CD4-positive, CD25-positive, alpha-beta regulatory T cell (primary cell): Measurements from ENCODE around the gene RAP1GDS1. TPM values are rescaled to one million over a fixed set of nuclear protein-coding genes. Genes with fewer than 3 reads are reported as not detected.

Source experiments
- ATAC-seq, 2 donors: fragments of 150-1000 bp; cut with Tn5 transposase; one replicate each; pipeline ENCODE4 v1.10.0; 2021; ENCODE audit warnings: low read depth in 2 of 2, moderate number of reproducible peaks in 2 of 2, moderate library complexity in 1 of 2
- DNase-seq, 3 donors: peaks; one replicate each; pipeline versions ENCODE4 v3.0.0 to v3.0.0-alpha.2; 2012 to 2022; ENCODE audit warnings: mixed read lengths in 1 of 3
- H3K27ac ChIP-seq: one replicate; pipeline ENCODE4 v1.7.0; 2013; ENCODE audit warnings: mild to moderate bottlenecking, low read length; ENCODE audit not compliant: insufficient read depth, poor library complexity, severe bottlenecking
- H3K27me3 ChIP-seq: one replicate; pipeline ENCODE4 v1.7.0; 2013; ENCODE audit warnings: low read length; ENCODE audit not compliant: control insufficient read depth, insufficient read depth
- H3K36me3 ChIP-seq: one replicate; pipeline ENCODE4 v1.7.0; 2013; ENCODE audit warnings: mild to moderate bottlenecking, low read length, moderate library complexity; ENCODE audit not compliant: control insufficient read depth, insufficient read depth
- H3K4me1 ChIP-seq: 2 replicates; pipeline ENCODE4 v1.7.0; 2013; ENCODE audit warnings: mild to moderate bottlenecking, low read length; ENCODE audit not compliant: insufficient read depth, control insufficient read depth, poor library complexity, severe bottlenecking
- H3K4me3 ChIP-seq: one replicate; pipeline ENCODE4 v1.7.0; 2013; ENCODE audit warnings: low read depth, mild to moderate bottlenecking, low read length, moderate library complexity
- H3K9me3 ChIP-seq, 2 experiments: 1 replicate in 1 of 2; 2 replicates in 1 of 2; pipeline ENCODE4 v1.7.0; 2013; ENCODE audit warnings: low read length in 2 of 2, mild to moderate bottlenecking in 1 of 2, moderate library complexity in 1 of 2; ENCODE audit not compliant: control insufficient read depth in 2 of 2
- H3K27ac Mint-ChIP-seq, 3 donors: one replicate each; pipeline ENCODE4 v1.8.0; 2020 to 2022; ENCODE audit warnings: mild to moderate bottlenecking in 3 of 3, mixed read lengths in 3 of 3, moderate library complexity in 2 of 3
- H3K27me3 Mint-ChIP-seq: one replicate; pipeline ENCODE4 v1.8.0; 2022; ENCODE audit warnings: mild to moderate bottlenecking, mixed read lengths
- H3K36me3 Mint-ChIP-seq: one replicate; pipeline ENCODE4 v1.8.0; 2020; ENCODE audit warnings: mixed read lengths
- H3K4me1 Mint-ChIP-seq, 4 donors: one replicate each; pipeline ENCODE4 v1.8.0; 2020 to 2022; ENCODE audit warnings: mixed read lengths in 4 of 4, mild to moderate bottlenecking in 1 of 4
- H3K4me3 Mint-ChIP-seq, 4 donors: one replicate each; pipeline ENCODE4 v1.8.0; 2020 to 2022; ENCODE audit warnings: mild to moderate bottlenecking in 4 of 4, mixed read lengths in 4 of 4, moderate library complexity in 3 of 4
- H3K9me3 Mint-ChIP-seq, 7 donors: one replicate each; pipeline ENCODE4 v1.8.0; 2020 to 2022; ENCODE audit warnings: mixed read lengths in 7 of 7, mild to moderate bottlenecking in 3 of 7, moderate library complexity in 2 of 7
- polyA plus RNA-seq, 4 donors: library from polyadenylated mRNA; unstranded; fragments of 300-500 nt; fragmentation: Illumina TruSeq; gene quantifications; one replicate each; pipeline ENCODE4 v1.2.3, GENCODE V29; 2021
- total RNA-seq: library from RNA; stranded (reverse); gene quantifications from one replicate; pipeline ENCODE4 v1.2.3, GENCODE V29; 2022

RAP1GDS1 gene
- total and polyA plus RNA-seq, 5 donors from 2014 or later: 40.4 to 68.8 (median 52.3) TPM

- ATAC-seq (no peak), DNase-seq (no peak)
- Mint-ChIP-seq H3K4me1 (peaks cover 8 to 16% (median 12%) of the 10 kb centered on the region in 4 donors), H3K27me3 (no peaks in the 10 kb centered on the region), H3K27ac (no peak overlapping the region), H3K4me3 (no peak overlapping the region), H3K36me3 (peaks cover 12% of the 10 kb centered on the region), H3K9me3 (no peaks in the 10 kb centered on the region)
- H3K9me3 ChIP-seq: no peaks in the 10 kb centered on the region
- no peak overlapping the region for H3K27ac ChIP-seq
- no peaks in the 10 kb centered on the region for H3K4me1 ChIP-seq
- no peak overlapping the region for H3K4me3 ChIP-seq
- H3K36me3 ChIP-seq: peaks cover 4% of the 10 kb centered on the region
- H3K27me3 ChIP-seq: no peaks in the 10 kb centered on the region
These were observed 120.1 kb downstream of the RAP1GDS1 start for GRCh38 chr4:98381306-98381705.

DNA sequence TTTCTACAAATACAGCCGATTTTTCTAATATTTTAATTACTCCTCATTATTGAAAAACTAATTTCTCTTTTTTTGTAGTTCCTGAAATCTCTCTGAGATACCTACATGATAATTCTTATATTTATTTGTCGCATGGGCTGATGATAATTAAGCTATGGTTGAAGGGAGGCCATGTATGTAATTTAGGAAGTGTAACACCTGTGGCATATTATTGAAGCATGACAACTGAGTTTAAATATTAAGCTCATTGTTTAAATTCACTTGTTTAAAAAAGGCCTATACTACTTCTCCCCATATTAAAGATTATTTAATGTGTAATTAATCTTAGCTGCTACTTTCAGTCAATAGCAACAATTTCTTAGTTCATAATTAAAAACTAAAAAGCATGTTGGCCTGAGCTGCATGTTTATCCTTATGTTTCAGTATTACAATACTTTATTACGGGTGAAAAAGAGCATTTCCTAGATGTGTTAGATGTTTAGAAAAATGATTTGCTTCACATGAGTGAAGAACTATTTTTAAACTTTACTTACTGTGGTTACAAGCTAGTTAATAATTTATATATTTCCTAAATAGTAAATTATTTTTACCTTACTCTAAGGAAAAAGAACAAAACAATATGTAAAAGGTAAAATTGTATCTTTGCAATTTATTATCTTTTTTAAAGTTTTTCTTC, 122.4 kb downstream of the RAP1GDS1 start:
- peaks cover 6 to 15% (median 10%) of the 10 kb centered on the region in 4 donors for H3K4me1 Mint-ChIP-seq
- H3K9me3 Mint-ChIP-seq: no peaks in the 10 kb centered on the region
- Histone ChIP-seq H3K4me1 (no peaks in the 10 kb centered on the region), H3K4me3 (no peak overlapping the region), H3K9me3 (no peaks in the 10 kb centered on the region), H3K27me3 (no peaks in the 10 kb centered on the region), H3K36me3 (peaks cover 5% of the 10 kb centered on the region), H3K27ac (no peak overlapping the region)
- no peak for ATAC-seq
- H3K27me3 Mint-ChIP-seq: no peaks in the 10 kb centered on the region
- no peak overlapping the region for H3K4me3 Mint-ChIP-seq
- no peak for DNase-seq
- peaks cover 19% of the 10 kb centered on the region for H3K36me3 Mint-ChIP-seq
- no peak overlapping the region for H3K27ac Mint-ChIP-seq

GRCh38 chr4:98385831-98386230, 124.6 kb downstream of the RAP1GDS1 start:
- no peaks in the 10 kb centered on the region for H3K27me3 Mint-ChIP-seq
- H3K9me3 Mint-ChIP-seq: no peaks in the 10 kb centered on the region

DNA sequence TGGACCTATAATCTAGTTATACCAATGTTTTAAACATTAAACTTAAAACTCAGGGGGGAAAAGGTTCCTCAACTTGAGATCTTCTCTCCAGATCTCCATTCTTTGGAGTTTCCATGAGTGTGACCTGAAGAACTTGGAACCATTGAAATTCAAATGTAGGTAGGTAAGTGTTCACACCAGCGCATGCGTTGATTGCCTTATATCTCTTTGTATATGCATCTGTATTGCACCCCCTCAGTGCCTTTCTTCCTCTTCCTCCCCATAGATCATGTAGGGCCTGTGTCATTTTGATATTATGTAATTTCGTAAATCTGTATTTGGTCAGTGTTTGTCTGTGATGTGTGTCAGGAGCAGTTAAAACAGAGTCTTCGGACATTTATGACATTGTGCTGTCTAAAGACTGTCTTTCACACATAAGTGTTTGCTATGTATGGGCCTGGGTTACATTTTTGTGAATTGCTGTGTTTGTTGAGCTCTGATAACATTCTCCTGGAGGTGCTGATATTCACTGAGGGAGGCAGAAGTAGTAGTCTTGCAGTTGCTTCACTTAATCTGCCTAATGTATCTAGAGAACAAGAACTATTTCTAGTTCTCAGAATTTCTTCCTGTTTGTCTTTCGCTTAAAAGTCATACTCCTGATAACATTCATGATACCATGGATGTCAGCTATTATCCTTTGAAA, 126.3 kb downstream of the RAP1GDS1 start:
- peaks cover 15% of the 10 kb centered on the region for H3K36me3 Mint-ChIP-seq
- DNase-seq (peak in 1 of 3 donors; percentile 11), ATAC-seq (no peak)
- Histone ChIP-seq H3K4me1 (no peaks in the 10 kb centered on the region), H3K36me3 (peaks cover 7% of the 10 kb centered on the region), H3K9me3 (no peaks in the 10 kb centered on the region), H3K27me3 (no peaks in the 10 kb centered on the region), H3K27ac (no peak overlapping the region), H3K4me3 (no peak overlapping the region)
- H3K27me3 Mint-ChIP-seq: no peaks in the 10 kb centered on the region
- no peak overlapping the region for H3K4me3 Mint-ChIP-seq
- no peaks in the 10 kb centered on the region for H3K9me3 Mint-ChIP-seq
- H3K4me1 Mint-ChIP-seq: peaks cover 5 to 11% (median 9%) of the 10 kb centered on the region in 4 donors
- H3K27ac Mint-ChIP-seq: no peak overlapping the region

More at GRCh38 chr4:98385831-98386230, 124.6 kb downstream of the RAP1GDS1 start:
- Histone ChIP-seq H3K27ac (no peak overlapping the region), H3K9me3 (no peaks in the 10 kb centered on the region), H3K4me3 (no peak overlapping the region), H3K4me1 (no peaks in the 10 kb centered on the region), H3K36me3 (peaks cover 2% of the 10 kb centered on the region), H3K27me3 (no peaks in the 10 kb centered on the region)
- Mint-ChIP-seq H3K4me3 (no peak overlapping the region), H3K27ac (no peak overlapping the region), H3K4me1 (peaks cover 8 to 11% (median 11%) of the 10 kb centered on the region in 4 donors), H3K36me3 (peaks cover 15% of the 10 kb centered on the region)
- no peak for ATAC-seq
- no peak for DNase-seq

GRCh38 chr4:98394134-98394533, 132.9 kb downstream of the RAP1GDS1 start:
- H3K27me3 Mint-ChIP-seq: no peaks in the 10 kb centered on the region
- Histone ChIP-seq H3K36me3 (peaks cover 20% of the 10 kb centered on the region), H3K27me3 (no peaks in the 10 kb centered on the region), H3K4me3 (no peak overlapping the region), H3K4me1 (no peaks in the 10 kb centered on the region), H3K27ac (no peak overlapping the region), H3K9me3 (no peaks in the 10 kb centered on the region)
- H3K4me3 Mint-ChIP-seq: no peak overlapping the region
- ATAC-seq: no peak
- H3K27ac Mint-ChIP-seq: no peak overlapping the region
- no peak for DNase-seq
- peaks cover 44% of the 10 kb centered on the region for H3K36me3 Mint-ChIP-seq
- H3K4me1 Mint-ChIP-seq: peaks cover 2 to 21% (median 3%) of the 10 kb centered on the region in 4 donors
- H3K9me3 Mint-ChIP-seq: peaks cover 0 to 10% (median 6%) of the 10 kb centered on the region in 7 donors

DNA sequence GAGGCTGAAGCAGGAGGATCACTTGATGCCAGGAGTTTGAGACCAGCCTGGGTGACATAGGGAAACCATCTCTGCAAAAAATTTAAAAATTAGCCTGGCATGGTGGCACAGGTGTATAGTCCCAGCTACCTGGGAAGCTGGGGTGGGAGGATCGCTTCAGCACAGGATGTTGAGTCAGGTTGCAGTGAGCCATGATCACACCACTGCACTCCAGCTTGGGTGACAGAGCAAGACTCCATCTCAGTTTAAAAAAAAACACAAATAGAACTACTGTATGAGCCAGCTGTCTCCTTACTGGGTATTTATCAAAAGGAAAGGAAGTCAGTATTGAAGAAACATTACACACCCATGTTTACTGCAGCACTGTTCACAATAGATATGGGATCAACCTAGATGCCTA, 138.7 kb downstream of the RAP1GDS1 start:
- H3K9me3 ChIP-seq: no peaks in the 10 kb centered on the region
- H3K36me3 ChIP-seq: peaks cover 12% of the 10 kb centered on the region
- H3K27me3 Mint-ChIP-seq: no peaks in the 10 kb centered on the region
- H3K27ac ChIP-seq: no peak overlapping the region
- H3K4me3 Mint-ChIP-seq: no peak overlapping the region
- H3K4me1 Mint-ChIP-seq: peaks cover 10 to 34% (median 13%) of the 10 kb centered on the region in 4 donors
- peaks cover 0 to 18% (median 6%) of the 10 kb centered on the region in 7 donors for H3K9me3 Mint-ChIP-seq
- H3K4me3 ChIP-seq: no peak overlapping the region
- H3K36me3 Mint-ChIP-seq: peaks cover 25% of the 10 kb centered on the region
- ATAC-seq (no peak), DNase-seq (peak in 1 of 3 donors; percentile 32)
- no peaks in the 10 kb centered on the region for H3K4me1 ChIP-seq
- no peak overlapping the region for H3K27ac Mint-ChIP-seq
- no peaks in the 10 kb centered on the region for H3K27me3 ChIP-seq

DNA sequence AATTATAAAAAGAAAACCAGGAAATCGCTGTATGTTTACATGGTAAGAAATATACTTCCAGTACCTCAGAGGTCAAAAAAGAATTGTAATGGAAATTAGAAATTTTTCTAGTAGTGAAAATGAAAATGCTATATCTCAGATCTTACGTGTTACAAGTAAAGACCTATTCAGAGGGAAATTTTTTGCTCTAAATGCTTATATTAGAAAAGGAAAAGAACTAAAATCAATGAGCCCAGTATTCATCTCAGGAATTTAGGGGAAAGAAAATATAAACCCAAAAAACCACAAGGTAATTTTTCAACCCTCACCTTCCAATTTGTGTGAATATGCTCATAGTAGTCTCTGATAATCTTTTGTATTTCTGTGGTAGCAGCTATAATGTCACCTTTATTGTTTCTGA, 145.6 kb downstream of the RAP1GDS1 start:
- no peaks in the 10 kb centered on the region for H3K27me3 Mint-ChIP-seq
- ATAC-seq: no peak
- H3K36me3 ChIP-seq: peaks cover 18% of the 10 kb centered on the region
- H3K4me1 ChIP-seq: no peaks in the 10 kb centered on the region
- DNase-seq: no peak
- no peak overlapping the region for H3K4me3 ChIP-seq
- H3K36me3 Mint-ChIP-seq: peaks cover 35% of the 10 kb centered on the region
- peaks cover 0 to 16% (median 9%) of the 10 kb centered on the region in 4 donors for H3K4me1 Mint-ChIP-seq
- H3K27ac Mint-ChIP-seq: no peak overlapping the region
- no peak overlapping the region for H3K27ac ChIP-seq
- H3K27me3 ChIP-seq: no peaks in the 10 kb centered on the region
- H3K4me3 Mint-ChIP-seq: no peak overlapping the region
- H3K9me3 Mint-ChIP-seq: peaks cover 0 to 3% (median 0%) of the 10 kb centered on the region in 7 donors
- peaks cover 0 to 3% of the 10 kb centered on the region in 2 experiments for H3K9me3 ChIP-seq
